ENCODE measurements around the gene OR4D2. TPM values are rescaled to one million over a fixed set of nuclear protein-coding genes. Genes with fewer than 3 reads are reported as not detected.
"Not testable (repeated sequence)": the region's sequence is repeated elsewhere in the genome, so short reads cannot be mapped to it uniquely, and the experiment has no call there.

OR4D2 gene
- total RNA-seq, 1 donor from 2014 or later = not detected

- Histone ChIP-seq H3K4me1 (no peaks in the 10 kb centered on the region), H3K27me3 (no peaks in the 10 kb centered on the region), H3K27ac (no peak overlapping the region), H3K9me3 (no peaks in the 10 kb centered on the region), H3K4me3 (no peak overlapping the region), H3K36me3 (no peaks in the 10 kb centered on the region)
- TF ChIP-seq POLR2AphosphoS5 (IDR thresholded peaks at IDR 0.05; ENCODE audit: insufficient read depth in 1 of 2, low read depth in 1 of 2) = no peak
- no peak for TF ChIP-seq CTCF (IDR thresholded peaks at IDR 0.05)
- no peak for TF ChIP-seq POLR2A (IDR thresholded peaks at IDR 0.05)
- no peak for DNase-seq (ENCODE audit: extremely low spot score in 2 of 2)
- intact Hi-C loops (cut with DNase I) = no loop called here
Measured at GRCh38 chr17:58127846-58128245, 38.9 kb upstream of the OR4D2 start.

GRCh38 chr17:58132697-58133096 lies 34.1 kb upstream of the OR4D2 start:
- H3K4me1 ChIP-seq; intact Hi-C loops (cut with DNase I); H3K27ac ChIP-seq; H3K36me3 ChIP-seq; H3K27me3 ChIP-seq; H3K4me3 ChIP-seq; DNase-seq (ENCODE audit: extremely low spot score in 2 of 2); H3K9me3 ChIP-seq: not testable (repeated sequence)

- Histone ChIP-seq H3K36me3 (no peaks in the 10 kb centered on the region), H3K27ac (no peak overlapping the region), H3K9me3 (no peaks in the 10 kb centered on the region), H3K4me3 (no peak overlapping the region), H3K4me1 (no peaks in the 10 kb centered on the region), H3K27me3 (no peaks in the 10 kb centered on the region)
- DNase-seq (ENCODE audit: extremely low spot score in 2 of 2) = no peak
- no peak for TF ChIP-seq CTCF (IDR thresholded peaks at IDR 0.05)
- TF ChIP-seq POLR2A (IDR thresholded peaks at IDR 0.05) = no peak
- no peak for TF ChIP-seq POLR2AphosphoS5 (IDR thresholded peaks at IDR 0.05; ENCODE audit: insufficient read depth in 1 of 2, low read depth in 1 of 2)
- intact Hi-C loops (cut with DNase I) = no loop called here
Measured at GRCh38 chr17:58136669-58137279, 30.0 kb upstream of the OR4D2 start.

GRCh38 chr17:58141505-58141904 lies 25.3 kb upstream of the OR4D2 start:
- no peak overlapping the region for H3K4me3 ChIP-seq
- TF ChIP-seq POLR2AphosphoS5 (IDR thresholded peaks at IDR 0.05; ENCODE audit: insufficient read depth in 1 of 2, low read depth in 1 of 2) (no peak), CTCF (IDR thresholded peaks at IDR 0.05) (no peak), POLR2A (IDR thresholded peaks at IDR 0.05) (no peak)
- peaks cover 4% of the 10 kb centered on the region for H3K9me3 ChIP-seq
- H3K27me3 ChIP-seq = no peaks in the 10 kb centered on the region
- H3K27ac ChIP-seq = no peak overlapping the region
- no peaks in the 10 kb centered on the region for H3K4me1 ChIP-seq
- no peaks in the 10 kb centered on the region for H3K36me3 ChIP-seq
- intact Hi-C loops (cut with DNase I) = no loop called here
- DNase-seq (ENCODE audit: extremely low spot score in 2 of 2) = no peak

GRCh38 chr17:58143335-58143734 lies 23.4 kb upstream of the OR4D2 start:
- H3K9me3 ChIP-seq; intact Hi-C loops (cut with DNase I); H3K36me3 ChIP-seq; DNase-seq (ENCODE audit: extremely low spot score in 2 of 2); H3K4me1 ChIP-seq; H3K27ac ChIP-seq; H3K4me3 ChIP-seq; H3K27me3 ChIP-seq: not testable (repeated sequence)

GRCh38 chr17:58144801-58145200 lies 22.0 kb upstream of the OR4D2 start:
- TF ChIP-seq POLR2A (IDR thresholded peaks at IDR 0.05) (no peak), CTCF (IDR thresholded peaks at IDR 0.05) (no peak), POLR2AphosphoS5 (IDR thresholded peaks at IDR 0.05; ENCODE audit: insufficient read depth in 1 of 2, low read depth in 1 of 2) (no peak)
- intact Hi-C loops (cut with DNase I) = no loop called here
- Histone ChIP-seq H3K4me3 (no peak overlapping the region), H3K36me3 (no peaks in the 10 kb centered on the region), H3K27ac (no peak overlapping the region), H3K27me3 (no peaks in the 10 kb centered on the region), H3K9me3 (peaks cover 4% of the 10 kb centered on the region), H3K4me1 (no peaks in the 10 kb centered on the region)
- no peak for DNase-seq (ENCODE audit: extremely low spot score in 2 of 2)

All from vagina (tissue), 2 donors.